Trophoblast cell (in vitro differentiated cells and primary cell): ENCODE results near the gene VWA5B1.
A peak's percentile ranks its signal among the peaks of the same experiment; 100 is the strongest.

Experiments
- DNase-seq, 2 donors: peaks; one replicate each; pipeline ENCODE4 v3.0.0-alpha.2; 2016
- H2AFZ ChIP-seq: 2 replicates; pipeline ENCODE4 v1.6.1; 2013; ENCODE audit warnings: low read length, moderate library complexity, mild to moderate bottlenecking; ENCODE audit not compliant: insufficient read depth, poor library complexity
- H2AK5ac ChIP-seq: 2 replicates; pipeline ENCODE4 v1.6.1; 2013; ENCODE audit warnings: mild to moderate bottlenecking, low read length
- H2BK120ac ChIP-seq: 2 replicates; pipeline ENCODE4 v1.6.1; 2013; ENCODE audit warnings: low read length, mild to moderate bottlenecking, moderate library complexity; ENCODE audit not compliant: insufficient read depth, poor library complexity
- H2BK12ac ChIP-seq: 2 replicates; pipeline ENCODE4 v1.6.1; 2013; ENCODE audit warnings: mild to moderate bottlenecking, low read length, moderate library complexity
- H2BK5ac ChIP-seq: 2 replicates; pipeline ENCODE4 v1.6.1; 2013; ENCODE audit warnings: low read length, low read depth, moderate library complexity, mild to moderate bottlenecking; ENCODE audit not compliant: poor library complexity
- H3K14ac ChIP-seq: 2 replicates; pipeline ENCODE4 v1.6.1; 2013; ENCODE audit warnings: mild to moderate bottlenecking, low read length
- H3K18ac ChIP-seq: 2 replicates; pipeline ENCODE4 v1.6.1; 2013; ENCODE audit warnings: mild to moderate bottlenecking, low read length
- H3K23ac ChIP-seq: 2 replicates; pipeline ENCODE4 v1.6.1; 2013; ENCODE audit warnings: low read length
- H3K27ac ChIP-seq: 2 replicates; pipeline ENCODE4 v1.5.1; 2013; ENCODE audit warnings: low read depth, mild to moderate bottlenecking, inconsistent platforms, low read length, moderate library complexity
- H3K27me3 ChIP-seq: 2 replicates; pipeline ENCODE4 v1.6.1; 2013; ENCODE audit warnings: inconsistent platforms, mild to moderate bottlenecking, low read length, moderate library complexity; ENCODE audit not compliant: insufficient read depth
- H3K36me3 ChIP-seq, 2 experiments: 1 replicate in 1 of 2; 2 replicates in 1 of 2; pipeline ENCODE4 v1.6.1; 2013; ENCODE audit warnings: low read length in 2 of 2, mild to moderate bottlenecking in 2 of 2, moderate library complexity in 1 of 2; ENCODE audit not compliant: insufficient read depth in 2 of 2, control insufficient read depth in 1 of 2
- H3K4ac ChIP-seq: 2 replicates; pipeline ENCODE4 v1.6.1; 2013; ENCODE audit warnings: low read depth, mild to moderate bottlenecking, low read length, moderate library complexity
- H3K4me1 ChIP-seq, 2 experiments: 1 replicate in 1 of 2; 2 replicates in 1 of 2; pipeline ENCODE4 v1.6.1; 2013; ENCODE audit warnings: low read length in 2 of 2, mild to moderate bottlenecking in 2 of 2, moderate library complexity in 1 of 2; ENCODE audit not compliant: insufficient read depth in 2 of 2, control insufficient read depth in 1 of 2
- H3K4me2 ChIP-seq: 2 replicates; pipeline ENCODE4 v1.6.1; 2013; ENCODE audit warnings: inconsistent platforms, mild to moderate bottlenecking, low read length, moderate library complexity
- H3K4me3 ChIP-seq: 2 replicates; pipeline ENCODE4 v1.5.1; 2013; ENCODE audit warnings: mild to moderate bottlenecking, low read depth, low read length, inconsistent platforms
- H3K79me1 ChIP-seq: one replicate; pipeline ENCODE4 v1.6.1; 2013; ENCODE audit warnings: low read length
- H3K79me2 ChIP-seq: 2 replicates; pipeline ENCODE4 v1.6.1; 2013; ENCODE audit warnings: low read length, mild to moderate bottlenecking; ENCODE audit not compliant: control insufficient read depth, insufficient read depth, poor library complexity
- H3K9ac ChIP-seq: 2 replicates; pipeline ENCODE4 v1.6.1; 2013; ENCODE audit warnings: mild to moderate bottlenecking, low read length
- H3K9me3 ChIP-seq: 2 replicates; pipeline ENCODE4 v1.6.1; 2013; ENCODE audit warnings: low read depth, mild to moderate bottlenecking, control low read depth, inconsistent platforms, low read length; ENCODE audit not compliant: insufficient read depth
- H4K12ac ChIP-seq: 2 replicates; pipeline ENCODE4 v1.6.1; 2013; ENCODE audit warnings: low read depth, mild to moderate bottlenecking, low read length, moderate library complexity
- H4K8ac ChIP-seq: 2 replicates; pipeline ENCODE4 v1.6.1; 2013; ENCODE audit warnings: low read depth, mild to moderate bottlenecking, low read length, moderate library complexity
- H4K91ac ChIP-seq: one replicate; pipeline ENCODE4 v1.6.1; 2013; ENCODE audit warnings: low read depth, mild to moderate bottlenecking, low read length, moderate library complexity
- WGBS: extraction: QIAGEN DNeasy Blood & Tissue Kit; methylation state at CpG from one replicate; pipeline ENCODE4 v1.1.7; 2013; ENCODE audit warnings: missing lambda C conversion rate; ENCODE audit not compliant: insufficient read length, insufficient coverage; ENCODE audit errors: extremely low coverage; 5-methylcytosine and 5-hydroxymethylcytosine counted together

The VWA5B1 gene

GRCh38 chr1:20349971-20350370, 59.3 kb downstream of the VWA5B1 start:
- H3K9ac ChIP-seq = no peak overlapping the region
- H3K27ac ChIP-seq = no peak overlapping the region
- H2AFZ ChIP-seq = no peak overlapping the region
- no peaks in the 10 kb centered on the region for H3K4me1 ChIP-seq
- no peaks in the 10 kb centered on the region for H3K9me3 ChIP-seq
- no peak overlapping the region for H4K91ac ChIP-seq
- no peak overlapping the region for H3K14ac ChIP-seq
- H4K8ac ChIP-seq = no peak overlapping the region
- no CpG with 5 or more reads among the region's 12 CpGs for WGBS
- H3K23ac ChIP-seq = no peak overlapping the region
- H4K12ac ChIP-seq = no peak overlapping the region
- H2AK5ac ChIP-seq = no peak overlapping the region
- H3K79me1 ChIP-seq = no peaks in the 10 kb centered on the region
- H2BK12ac ChIP-seq = no peak overlapping the region
- H3K36me3 ChIP-seq = no peaks in the 10 kb centered on the region
- H3K27me3 ChIP-seq = no peaks in the 10 kb centered on the region
- no peak overlapping the region for H3K18ac ChIP-seq
- no peak overlapping the region for H2BK120ac ChIP-seq
- no peak overlapping the region for H3K4ac ChIP-seq
- H3K79me2 ChIP-seq = no peaks in the 10 kb centered on the region
- H3K4me2 ChIP-seq = no peak overlapping the region
- H3K4me3 ChIP-seq = no peak overlapping the region
- H2BK5ac ChIP-seq = no peak overlapping the region
- DNase-seq = no peak

GRCh38 chr1:20350421-20350820, 59.7 kb downstream of the VWA5B1 start:
- H4K12ac ChIP-seq = no peak overlapping the region

GRCh38 chr1:20351911-20352701, 61.4 kb downstream of the VWA5B1 start:
- H2AFZ ChIP-seq = no peak overlapping the region
- H2BK5ac ChIP-seq = no peak overlapping the region
- H4K8ac ChIP-seq = no peak overlapping the region
- no peak overlapping the region for H2BK120ac ChIP-seq
- H2BK12ac ChIP-seq = no peak overlapping the region
- DNase-seq = peak; percentile 35 to 66
- peaks cover 3 to 5% of the 10 kb centered on the region in 2 experiments for H3K4me1 ChIP-seq
- no peak overlapping the region for H3K4me3 ChIP-seq
- no peaks in the 10 kb centered on the region for H3K79me1 ChIP-seq
- H4K12ac ChIP-seq = no peak overlapping the region
- no peak overlapping the region for H2AK5ac ChIP-seq
- WGBS = no CpG with 5 or more reads among the region's 9 CpGs
- H3K4me2 ChIP-seq = no peak overlapping the region
- H3K27me3 ChIP-seq = no peaks in the 10 kb centered on the region
- H3K9ac ChIP-seq = no peak overlapping the region
- no peak overlapping the region for H3K4ac ChIP-seq
- H3K36me3 ChIP-seq = no peaks in the 10 kb centered on the region
- no peak overlapping the region for H4K91ac ChIP-seq
- H3K27ac ChIP-seq = no peak overlapping the region
- no peak overlapping the region for H3K14ac ChIP-seq
- H3K23ac ChIP-seq = no peak overlapping the region
- no peaks in the 10 kb centered on the region for H3K9me3 ChIP-seq
- H3K18ac ChIP-seq = no peak overlapping the region
- no peaks in the 10 kb centered on the region for H3K79me2 ChIP-seq

More at GRCh38 chr1:20350421-20350820, 59.7 kb downstream of the VWA5B1 start:
- no CpG with 5 or more reads among the region's 7 CpGs for WGBS
- Histone ChIP-seq H2AK5ac (no peak overlapping the region), H2BK120ac (no peak overlapping the region), H2BK5ac (no peak overlapping the region), H3K23ac (no peak overlapping the region), H3K9me3 (no peaks in the 10 kb centered on the region), H4K91ac (no peak overlapping the region), H3K27ac (no peak overlapping the region), H3K79me2 (no peaks in the 10 kb centered on the region), H3K4ac (no peak overlapping the region), H3K36me3 (no peaks in the 10 kb centered on the region), H3K14ac (no peak overlapping the region), H4K8ac (no peak overlapping the region), H3K4me3 (no peak overlapping the region), H3K18ac (no peak overlapping the region), H2AFZ (no peak overlapping the region), H3K4me2 (no peak overlapping the region), H3K79me1 (no peaks in the 10 kb centered on the region), H3K27me3 (no peaks in the 10 kb centered on the region), H2BK12ac (no peak overlapping the region), H3K4me1 (no peaks in the 10 kb centered on the region), H3K9ac (no peak overlapping the region)
- no peak for DNase-seq

GRCh38 chr1:20353836-20354235, 63.2 kb downstream of the VWA5B1 start:
- no peaks in the 10 kb centered on the region for H3K27me3 ChIP-seq
- no peak overlapping the region for H3K4me3 ChIP-seq
- no peak overlapping the region for H3K18ac ChIP-seq
- H2BK5ac ChIP-seq = no peak overlapping the region
- no peak overlapping the region for H3K9ac ChIP-seq
- no peak overlapping the region for H2AK5ac ChIP-seq
- H3K23ac ChIP-seq = no peak overlapping the region
- no peak overlapping the region for H4K12ac ChIP-seq
- WGBS = no CpG with 5 or more reads among the region's 17 CpGs
- H3K4ac ChIP-seq = no peak overlapping the region
- no peak overlapping the region for H3K27ac ChIP-seq
- H2BK120ac ChIP-seq = no peak overlapping the region
- H4K8ac ChIP-seq = no peak overlapping the region
- H3K4me2 ChIP-seq = no peak overlapping the region
- no peak overlapping the region for H4K91ac ChIP-seq
- no peaks in the 10 kb centered on the region for H3K79me1 ChIP-seq
- no peak overlapping the region for H2BK12ac ChIP-seq
- no peaks in the 10 kb centered on the region for H3K36me3 ChIP-seq
- no peaks in the 10 kb centered on the region for H3K9me3 ChIP-seq
- H3K79me2 ChIP-seq = no peaks in the 10 kb centered on the region
- H2AFZ ChIP-seq = no peak overlapping the region
- peaks cover 3 to 5% of the 10 kb centered on the region in 2 experiments for H3K4me1 ChIP-seq
- H3K14ac ChIP-seq = no peak overlapping the region
- DNase-seq = no peak
